Activated naive CD4-positive, alpha-beta T cell treated with anti-CD3 and anti-CD28 coated beads for 36 hours (primary cell): ENCODE results near the gene NR2E1. TPM values are rescaled to one million over a fixed set of nuclear protein-coding genes. Genes with fewer than 3 reads are reported as not detected.

ENCODE experiments used
- CTCF ChIA-PET: fragments of 350-600 bp; sonication (Branson Sonifier 250); formaldehyde crosslinking; loops from one replicate; lab custom pipeline; 2021; ENCODE audit warnings: antibody characterized with exemption; lab: Charles Lee
- DNase-seq: peaks from one replicate; pipeline ENCODE4 v3.0.0-alpha.2; 2020
- H3K27ac Mint-ChIP-seq: one replicate; pipeline ENCODE4 v1.8.0; 2021; ENCODE audit warnings: mild to moderate bottlenecking, mixed read lengths
- H3K27me3 Mint-ChIP-seq: one replicate; pipeline ENCODE4 v1.8.0; 2021; ENCODE audit warnings: low read depth, mixed read lengths
- H3K36me3 Mint-ChIP-seq: one replicate; pipeline ENCODE4 v1.8.0; 2021; ENCODE audit warnings: low read depth, mixed read lengths
- H3K4me1 Mint-ChIP-seq: one replicate; pipeline ENCODE4 v1.8.0; 2021; ENCODE audit warnings: low read depth, mixed read lengths
- H3K4me3 Mint-ChIP-seq: one replicate; pipeline ENCODE4 v1.8.0; 2021; ENCODE audit warnings: mild to moderate bottlenecking, moderate library complexity, mixed read lengths
- H3K9me3 Mint-ChIP-seq: one replicate; pipeline ENCODE4 v1.8.0; 2021; ENCODE audit warnings: mixed read lengths
- intact Hi-C: fragments of 100-400 bp; cut with micrococcal nuclease; formaldehyde crosslinking; loops from one replicate; pipeline ENCODE4 v1.15.1; 2023
- total RNA-seq, 2 experiments: library from RNA; stranded (reverse); gene quantifications; one replicate each; pipeline ENCODE4 v1.2.3, GENCODE V29; 2021

The NR2E1 gene
- total RNA-seq, 2 experiments from 2014 or later: not detected

DNA sequence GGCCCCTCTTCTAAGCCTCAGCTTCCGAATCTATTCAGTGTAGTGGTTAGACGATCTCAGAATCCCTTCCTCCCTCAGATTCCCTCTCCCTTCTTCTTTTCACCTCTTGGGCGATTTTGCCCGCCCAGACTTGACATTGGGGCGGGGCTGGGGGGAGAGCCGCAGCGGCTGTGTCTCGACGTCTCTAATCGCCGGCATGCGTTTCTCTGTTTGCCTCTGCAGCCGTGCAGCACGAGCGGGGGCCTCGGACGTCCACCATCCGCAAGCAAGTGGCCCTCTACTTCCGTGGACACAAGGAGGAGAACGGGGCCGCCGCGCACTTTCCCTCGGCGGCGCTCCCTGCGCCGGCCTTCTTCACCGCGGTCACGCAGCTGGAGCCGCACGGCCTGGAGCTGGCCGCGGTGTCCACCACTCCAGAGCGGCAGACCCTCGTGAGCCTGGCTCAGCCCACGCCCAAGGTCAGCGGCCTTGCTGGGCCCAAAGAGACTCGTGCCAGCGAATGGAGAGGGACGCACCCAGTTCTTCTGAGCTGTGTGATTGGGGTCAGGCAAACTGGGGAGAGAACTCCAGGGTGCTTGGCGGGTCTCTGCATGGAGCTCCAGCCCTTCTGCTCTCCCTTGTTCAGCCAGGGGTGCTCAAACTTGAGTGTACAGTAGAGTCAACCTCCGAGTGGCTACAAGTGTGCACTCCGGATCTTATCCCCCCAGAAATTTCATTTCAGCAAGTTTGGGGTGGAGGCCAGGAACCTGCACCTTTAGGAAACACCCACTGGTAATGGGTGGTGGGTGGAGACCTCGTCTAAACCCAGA lies 10.7 kb downstream of the NR2E1 start:
- no peak for DNase-seq
- Mint-ChIP-seq H3K9me3 (no peaks in the 10 kb centered on the region), H3K27me3 (peaks cover 69% of the 10 kb centered on the region), H3K4me1 (peaks cover 14% of the 10 kb centered on the region), H3K36me3 (no peaks in the 10 kb centered on the region), H3K27ac (no peak overlapping the region), H3K4me3 (peak overlapping the region; percentile 2)
- CTCF ChIA-PET: interaction anchor here (0.7 to 1.6 kb wide), 6 partner anchors 18 to 352 kb away, joined by 3 to 10 read pairs (median 4); no protein-coding TSS in a partner anchor
- intact Hi-C loops: loop anchor here (10.0 kb wide), 1 partner anchor 348 kb away; no protein-coding TSS in a partner anchor

DNA sequence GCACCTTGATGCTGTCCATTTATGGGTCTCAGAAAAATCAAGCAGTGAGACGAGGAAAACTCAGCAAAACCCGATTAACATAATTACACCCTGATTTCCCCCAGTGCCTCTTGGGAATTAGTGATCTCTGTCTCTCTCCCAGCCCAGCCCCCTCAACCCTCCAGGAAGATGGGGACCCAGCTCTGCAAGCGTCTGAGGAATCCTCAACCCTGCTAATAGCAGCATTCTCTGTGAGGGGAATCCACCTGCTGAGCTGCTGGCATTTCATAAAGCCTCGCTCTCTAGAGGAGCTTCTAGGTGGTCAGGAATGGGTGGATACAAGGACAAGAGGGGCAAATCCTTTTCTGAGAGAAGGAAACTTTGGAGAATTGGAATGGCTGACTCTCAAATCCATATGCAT lies 13.9 kb downstream of the NR2E1 start:
- Mint-ChIP-seq H3K27ac (no peak overlapping the region), H3K4me1 (peaks cover 14% of the 10 kb centered on the region), H3K36me3 (no peaks in the 10 kb centered on the region), H3K27me3 (peaks cover 56% of the 10 kb centered on the region), H3K4me3 (no peak overlapping the region), H3K9me3 (no peaks in the 10 kb centered on the region)
- intact Hi-C loops: loop anchor here (10.0 kb wide), 1 partner anchor 345 kb away; no protein-coding TSS in a partner anchor
- no peak for DNase-seq
- CTCF ChIA-PET: no interaction called here

DNA sequence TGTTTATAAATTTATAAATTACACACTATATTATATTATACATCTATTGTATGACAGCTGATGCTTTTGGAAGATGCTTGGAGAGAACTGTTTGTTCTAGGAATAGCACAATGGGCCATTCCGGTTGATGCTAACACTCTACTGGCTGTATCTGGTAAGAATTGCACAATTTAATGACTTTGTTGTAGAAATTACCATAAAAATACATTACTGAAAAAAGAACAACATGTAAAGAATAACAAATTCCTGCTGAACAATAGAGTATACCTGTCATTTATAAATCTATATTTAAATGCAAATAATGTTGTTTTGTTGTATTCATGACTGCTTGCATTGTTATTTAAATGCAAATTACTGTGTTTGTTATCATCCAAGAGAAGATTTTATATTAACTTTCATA lies 14.4 kb downstream of the NR2E1 start:
- Mint-ChIP-seq H3K27me3 (peaks cover 52% of the 10 kb centered on the region), H3K4me1 (peaks cover 10% of the 10 kb centered on the region), H3K4me3 (no peak overlapping the region), H3K36me3 (no peaks in the 10 kb centered on the region), H3K27ac (no peak overlapping the region), H3K9me3 (no peaks in the 10 kb centered on the region)
- CTCF ChIA-PET: no interaction called here
- DNase-seq: no peak
- intact Hi-C loops: no loop called here

DNA sequence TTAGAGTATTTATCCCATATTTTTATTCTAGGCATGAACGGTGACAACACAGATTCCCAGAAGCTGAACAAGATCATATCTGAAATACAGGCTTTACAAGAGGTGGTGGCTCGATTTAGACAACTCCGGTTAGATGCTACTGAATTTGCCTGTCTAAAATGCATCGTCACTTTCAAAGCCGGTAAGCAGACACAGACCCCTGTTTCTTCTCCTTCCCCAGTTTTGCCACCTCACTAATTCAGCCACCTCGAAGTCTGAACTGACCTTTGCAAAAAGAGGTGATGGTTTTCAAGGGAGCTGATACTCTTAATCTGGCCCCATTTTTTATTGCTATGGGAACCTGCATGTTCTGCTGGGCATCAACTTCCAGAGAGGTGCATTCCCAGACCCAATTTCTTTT lies 15.0 kb downstream of the NR2E1 start:
- H3K27me3 Mint-ChIP-seq: peaks cover 47% of the 10 kb centered on the region
- CTCF ChIA-PET: no interaction called here
- H3K4me3 Mint-ChIP-seq: no peak overlapping the region
- no peak overlapping the region for H3K27ac Mint-ChIP-seq
- peaks cover 5% of the 10 kb centered on the region for H3K4me1 Mint-ChIP-seq
- no peak for DNase-seq
- H3K36me3 Mint-ChIP-seq: no peaks in the 10 kb centered on the region
- H3K9me3 Mint-ChIP-seq: no peaks in the 10 kb centered on the region
- intact Hi-C loops: no loop called here

DNA sequence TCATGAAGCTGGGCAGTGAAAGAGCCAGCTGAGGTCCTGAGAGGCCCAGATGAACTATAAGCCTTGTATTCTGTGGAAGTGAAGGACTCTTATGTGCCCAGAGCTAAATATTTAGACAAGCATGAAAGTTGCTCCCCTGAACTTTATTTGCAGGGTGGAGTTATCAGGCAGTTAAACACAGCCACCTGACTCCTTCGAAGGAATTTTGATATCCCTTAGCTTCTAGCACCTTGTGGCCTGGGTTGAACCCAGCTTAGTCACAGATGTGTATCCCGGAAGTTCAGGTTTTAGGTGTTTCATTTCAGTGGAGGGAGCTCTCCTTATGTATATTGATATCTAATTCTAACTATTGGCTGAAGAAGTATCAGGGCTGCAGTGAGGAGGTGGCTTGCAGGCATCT lies 20.4 kb downstream of the NR2E1 start:
- Mint-ChIP-seq H3K9me3 (no peaks in the 10 kb centered on the region), H3K27me3 (peaks cover 11% of the 10 kb centered on the region), H3K27ac (no peak overlapping the region), H3K4me3 (no peak overlapping the region), H3K4me1 (no peaks in the 10 kb centered on the region), H3K36me3 (no peaks in the 10 kb centered on the region)
- intact Hi-C loops: no loop called here
- DNase-seq: no peak
- CTCF ChIA-PET: no interaction called here

DNA sequence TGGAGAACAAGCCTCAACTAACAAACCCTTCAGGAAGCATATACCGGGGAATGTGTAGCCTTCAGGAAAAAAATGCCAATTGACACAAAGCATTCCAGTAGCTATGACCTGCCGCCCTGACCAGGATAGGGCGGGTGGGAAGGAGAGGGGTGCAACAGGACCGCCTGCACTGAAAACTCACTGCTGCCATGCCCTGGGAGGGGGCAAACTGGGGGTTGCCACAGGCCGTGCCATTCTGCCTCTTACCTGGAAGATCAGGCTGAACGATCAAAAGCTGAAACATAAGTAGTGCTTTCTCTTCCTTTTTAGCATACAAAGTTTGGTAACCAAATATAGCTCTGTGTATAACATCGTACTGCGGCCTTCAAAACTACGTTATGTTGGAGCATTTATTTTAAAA lies 21.7 kb downstream of the NR2E1 start:
- no peaks in the 10 kb centered on the region for H3K36me3 Mint-ChIP-seq
- no peaks in the 10 kb centered on the region for H3K4me1 Mint-ChIP-seq
- CTCF ChIA-PET: interaction anchor here (0.5 to 0.9 kb wide), 3 partner anchors 27 to 364 kb away, joined by 3 to 5 read pairs (median 4); no protein-coding TSS in a partner anchor
- H3K27ac Mint-ChIP-seq: no peak overlapping the region
- intact Hi-C loops: no loop called here
- H3K27me3 Mint-ChIP-seq: peaks cover 7% of the 10 kb centered on the region
- DNase-seq: no peak
- H3K9me3 Mint-ChIP-seq: no peaks in the 10 kb centered on the region
- H3K4me3 Mint-ChIP-seq: no peak overlapping the region

DNA sequence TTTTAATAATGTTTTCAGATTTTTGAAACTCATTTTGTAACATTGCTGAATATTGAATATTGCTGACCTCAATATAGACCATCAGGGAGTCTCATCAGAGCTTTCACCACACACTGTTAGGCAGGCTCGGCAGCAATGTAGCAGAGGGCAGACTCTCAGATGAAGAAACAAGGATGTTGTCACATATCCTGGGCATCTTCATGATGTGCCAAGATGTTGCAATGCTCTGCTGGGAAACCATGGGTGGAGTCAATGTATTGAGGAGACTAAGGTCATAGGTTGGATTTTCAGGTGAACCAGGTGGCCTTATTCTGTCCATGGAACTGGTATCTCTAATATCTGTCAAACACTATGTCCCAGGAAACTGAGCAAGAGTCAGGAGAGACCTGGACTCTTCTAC lies 27.3 kb downstream of the NR2E1 start:
- no peak for DNase-seq
- CTCF ChIA-PET: no interaction called here
- intact Hi-C loops: no loop called here

DNA sequence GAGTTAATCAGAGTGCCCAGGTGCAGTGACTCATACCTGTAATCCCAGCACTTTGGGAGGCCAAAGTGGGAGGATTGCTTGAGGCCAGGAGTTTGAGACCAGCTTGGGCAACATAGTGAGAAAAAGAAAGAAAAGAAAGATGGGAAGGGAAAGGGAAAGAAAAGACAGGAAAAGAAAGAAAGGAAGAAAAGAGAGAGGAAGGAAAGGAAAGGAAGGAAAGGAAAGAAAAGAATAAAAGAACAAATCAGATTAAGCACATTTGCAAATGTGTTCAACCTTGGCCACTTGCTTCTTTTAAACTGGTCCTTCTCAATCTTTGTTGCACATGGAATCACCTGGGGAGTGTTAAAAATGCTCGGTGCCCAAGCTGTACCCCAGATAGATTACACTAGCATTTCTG lies 28.0 kb downstream of the NR2E1 start:
- CTCF ChIA-PET: no interaction called here
- DNase-seq: no peak
- peaks cover 5% of the 10 kb centered on the region for H3K27me3 Mint-ChIP-seq
- intact Hi-C loops: no loop called here
- no peak overlapping the region for H3K27ac Mint-ChIP-seq
- no peak overlapping the region for H3K4me3 Mint-ChIP-seq
- H3K36me3 Mint-ChIP-seq: no peaks in the 10 kb centered on the region
- no peaks in the 10 kb centered on the region for H3K9me3 Mint-ChIP-seq
- no peaks in the 10 kb centered on the region for H3K4me1 Mint-ChIP-seq

More for the DNA sequence above, 27.3 kb downstream of the NR2E1 start:
- Mint-ChIP-seq H3K36me3 (no peaks in the 10 kb centered on the region), H3K27ac (no peak overlapping the region), H3K27me3 (peaks cover 5% of the 10 kb centered on the region), H3K4me3 (no peak overlapping the region), H3K9me3 (no peaks in the 10 kb centered on the region), H3K4me1 (no peaks in the 10 kb centered on the region)

DNA sequence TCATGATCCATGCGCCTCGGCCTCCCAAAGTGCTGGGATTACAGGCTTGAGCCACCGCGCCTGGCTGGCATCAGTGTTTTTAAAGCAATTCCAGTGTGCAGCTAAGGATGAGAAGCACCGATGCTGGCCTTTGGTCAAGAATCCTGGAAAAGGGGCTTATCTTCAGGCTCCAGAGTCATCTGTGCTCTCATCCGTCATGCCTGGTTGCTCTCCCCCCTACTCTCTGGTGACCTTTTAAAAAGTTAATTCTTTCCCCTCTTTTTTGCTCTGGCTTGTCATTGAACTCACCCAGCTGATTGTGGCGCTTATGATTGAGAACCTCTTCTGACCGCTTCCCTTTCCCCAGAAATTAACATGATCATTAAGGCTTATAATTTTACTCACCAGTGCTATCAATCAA lies 28.7 kb downstream of the NR2E1 start:
- no peak for DNase-seq
- intact Hi-C loops: no loop called here
- Mint-ChIP-seq H3K4me3 (no peak overlapping the region), H3K9me3 (no peaks in the 10 kb centered on the region), H3K4me1 (no peaks in the 10 kb centered on the region), H3K27ac (no peak overlapping the region), H3K27me3 (peaks cover 5% of the 10 kb centered on the region), H3K36me3 (no peaks in the 10 kb centered on the region)
- CTCF ChIA-PET: interaction anchor here (0.6 to 1.1 kb wide), 2 partner anchors 18 to 171 kb away, joined by 3 to 4 read pairs; no protein-coding TSS in a partner anchor

DNA sequence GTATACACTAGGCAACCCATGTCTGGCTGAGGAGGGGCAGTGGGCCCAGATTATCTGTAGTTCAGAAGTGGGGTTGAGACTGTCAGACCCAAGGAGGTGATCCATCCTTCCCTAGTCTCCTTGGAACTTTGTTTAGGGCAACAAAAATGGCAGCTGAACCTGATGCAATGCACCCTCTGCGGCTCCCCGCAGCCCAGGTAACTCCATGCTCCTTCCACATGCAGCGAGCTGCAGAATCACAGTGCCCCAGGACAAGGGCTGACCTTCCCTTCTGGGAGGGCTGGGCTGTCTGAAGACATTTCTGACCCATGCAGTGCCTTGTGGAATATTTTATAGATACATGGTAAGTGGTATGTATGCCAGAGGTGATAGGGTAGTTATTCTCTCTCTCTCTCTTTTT lies 29.4 kb downstream of the NR2E1 start:
- Mint-ChIP-seq H3K27ac (no peak overlapping the region), H3K9me3 (no peaks in the 10 kb centered on the region), H3K4me1 (no peaks in the 10 kb centered on the region), H3K36me3 (peaks cover 3% of the 10 kb centered on the region), H3K4me3 (no peak overlapping the region), H3K27me3 (peaks cover 5% of the 10 kb centered on the region)
- CTCF ChIA-PET: interaction anchor here (0.6 to 1.1 kb wide), 2 partner anchors 18 to 170 kb away, joined by 3 to 4 read pairs; no protein-coding TSS in a partner anchor
- intact Hi-C loops: no loop called here
- DNase-seq: no peak

DNA sequence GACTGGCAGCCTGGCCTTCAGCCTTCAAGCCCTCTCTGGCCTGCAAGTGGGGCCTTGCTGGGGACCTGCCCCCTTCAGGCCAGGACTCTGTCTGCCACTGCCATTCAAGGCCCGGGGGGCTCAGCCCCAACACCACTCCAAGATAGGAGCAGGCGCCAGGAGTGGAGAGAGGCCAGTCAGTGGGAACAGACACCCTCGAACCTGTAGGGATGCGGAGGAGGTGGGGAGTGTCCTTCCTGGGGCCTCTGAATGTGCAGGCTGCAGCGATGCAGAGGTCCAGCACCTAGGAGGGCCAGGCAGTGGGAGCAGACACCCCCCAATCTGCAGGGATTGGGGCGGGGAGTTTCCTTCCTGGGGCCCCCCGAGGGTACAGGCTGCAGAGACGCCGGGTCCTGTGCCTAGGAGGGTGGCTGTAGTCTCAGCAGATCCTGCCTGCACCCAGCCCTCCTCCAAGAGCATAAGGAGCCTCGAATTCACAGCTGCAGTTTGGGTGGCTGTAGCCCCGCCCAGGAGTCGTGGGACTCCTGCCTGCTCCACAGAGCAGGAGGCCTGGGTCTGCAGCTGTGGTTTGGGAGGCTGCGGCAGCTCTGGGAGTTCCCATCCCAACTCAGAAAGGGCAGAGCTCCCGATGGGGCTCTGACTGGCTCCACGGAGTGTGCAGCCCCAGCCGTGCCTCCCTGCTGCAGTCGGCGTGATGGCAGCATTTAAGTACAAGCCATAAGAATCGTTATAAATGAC lies 33.1 kb downstream of the NR2E1 start:
- Mint-ChIP-seq H3K9me3 (no peaks in the 10 kb centered on the region), H3K36me3 (peaks cover 3% of the 10 kb centered on the region), H3K4me1 (no peaks in the 10 kb centered on the region), H3K4me3 (no peak overlapping the region), H3K27ac (no peak overlapping the region), H3K27me3 (peaks cover 2% of the 10 kb centered on the region)
- intact Hi-C loops: no loop called here
- DNase-seq: no peak
- CTCF ChIA-PET: no interaction called here

DNA sequence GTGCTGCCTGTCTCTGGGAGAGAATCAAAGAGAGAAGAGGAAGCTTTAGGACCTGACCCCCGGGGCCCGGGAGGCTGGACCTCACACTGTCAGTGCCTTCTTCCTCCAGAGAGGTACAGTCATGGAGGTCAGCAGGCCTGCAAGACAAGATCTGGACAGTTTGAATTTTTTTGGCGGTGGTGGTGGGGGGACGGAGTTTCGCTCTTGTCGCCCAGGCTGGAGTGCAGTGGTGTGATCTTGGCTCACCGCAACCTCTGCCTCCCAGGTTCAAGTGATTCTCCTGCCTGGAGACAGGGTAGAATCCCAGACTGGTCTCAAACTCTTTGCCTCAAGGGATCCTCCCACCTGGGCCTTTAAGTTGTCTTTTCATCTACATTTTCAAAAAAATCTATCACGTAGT lies 34.4 kb downstream of the NR2E1 start:
- no peaks in the 10 kb centered on the region for H3K27me3 Mint-ChIP-seq
- H3K9me3 Mint-ChIP-seq: no peaks in the 10 kb centered on the region
- DNase-seq: no peak
- no peak overlapping the region for H3K27ac Mint-ChIP-seq
- intact Hi-C loops: no loop called here
- H3K4me1 Mint-ChIP-seq: no peaks in the 10 kb centered on the region
- H3K4me3 Mint-ChIP-seq: no peak overlapping the region
- CTCF ChIA-PET: interaction anchor here (0.6 kb wide), 1 partner anchor 21 kb away, joined by 3 read pairs; no protein-coding TSS in a partner anchor
- H3K36me3 Mint-ChIP-seq: peaks cover 3% of the 10 kb centered on the region
